Nephron progenitor cell (in vitro differentiated cells): Measurements from ENCODE around the gene GNB1L.

ENCODE experiments used
- DNase-seq: peaks from one replicate; pipeline ENCODE4 v3.0.0; 2021
- H3K27ac Mint-ChIP-seq: 2 replicates; pipeline ENCODE4 v1.8.0; 2021; ENCODE audit warnings: mild to moderate bottlenecking, moderate library complexity, mixed read lengths
- H3K27me3 Mint-ChIP-seq: 2 replicates; pipeline ENCODE4 v1.8.0; 2021; ENCODE audit warnings: mild to moderate bottlenecking, low read depth, mixed read lengths; ENCODE audit not compliant: poor library complexity
- H3K36me3 Mint-ChIP-seq: 2 replicates; pipeline ENCODE4 v1.8.0; 2021; ENCODE audit warnings: low read depth, mixed read lengths
- H3K4me1 Mint-ChIP-seq: 2 replicates; pipeline ENCODE4 v1.8.0; 2021; ENCODE audit warnings: mixed read lengths
- H3K4me3 Mint-ChIP-seq: 2 replicates; pipeline ENCODE4 v1.8.0; 2021; ENCODE audit warnings: mild to moderate bottlenecking, moderate library complexity, mixed read lengths
- H3K9me3 Mint-ChIP-seq: 2 replicates; pipeline ENCODE4 v1.8.0; 2021; ENCODE audit warnings: mild to moderate bottlenecking, moderate library complexity, mixed read lengths
- CTCF ChIP-seq: fragments of 200-600 bp; sonication (generic); IDR thresholded peaks from 2 replicates; pipeline ENCODE4 v1.5.0; 2021; ENCODE audit warnings: antibody characterized with exemption

Gene GNB1L

GRCh38 chr22:19740586-19740985 lies 114.1 kb downstream of the GNB1L start:
- Mint-ChIP-seq H3K4me1 (peaks cover 42% of the 10 kb centered on the region), H3K27ac (no peak overlapping the region), H3K4me3 (no peak overlapping the region), H3K27me3 (peaks cover 30% of the 10 kb centered on the region), H3K9me3 (no peaks in the 10 kb centered on the region), H3K36me3 (no peaks in the 10 kb centered on the region)
- TF ChIP-seq CTCF, result no peak
- no peak for DNase-seq

GRCh38 chr22:19739911-19740449 lies 114.7 kb downstream of the GNB1L start:
- Mint-ChIP-seq H3K36me3 (no peaks in the 10 kb centered on the region), H3K27me3 (peaks cover 35% of the 10 kb centered on the region), H3K27ac (no peak overlapping the region), H3K4me3 (no peak overlapping the region), H3K4me1 (peaks cover 45% of the 10 kb centered on the region), H3K9me3 (no peaks in the 10 kb centered on the region)
- no peak for DNase-seq
- no peak for TF ChIP-seq CTCF

- Mint-ChIP-seq H3K4me3 (no peak overlapping the region), H3K27ac (no peak overlapping the region), H3K27me3 (peaks cover 36% of the 10 kb centered on the region), H3K4me1 (peaks cover 45% of the 10 kb centered on the region), H3K9me3 (no peaks in the 10 kb centered on the region), H3K36me3 (no peaks in the 10 kb centered on the region)
- TF ChIP-seq CTCF, result no peak
- no peak for DNase-seq
Observed at GRCh38 chr22:19739448-19739895, 115.2 kb downstream of the GNB1L start.

- Mint-ChIP-seq H3K4me1 (peaks cover 45% of the 10 kb centered on the region), H3K9me3 (no peaks in the 10 kb centered on the region), H3K27me3 (peaks cover 36% of the 10 kb centered on the region), H3K27ac (no peak overlapping the region), H3K36me3 (no peaks in the 10 kb centered on the region), H3K4me3 (no peak overlapping the region)
- no peak for TF ChIP-seq CTCF
- peak; percentile 44 for DNase-seq
Observed at GRCh38 chr22:19738664-19739447, 115.8 kb downstream of the GNB1L start.

GRCh38 chr22:19737846-19738663 lies 116.6 kb downstream of the GNB1L start:
- DNase-seq, result peak; percentile 58
- no peak overlapping the region for H3K4me3 Mint-ChIP-seq
- TF ChIP-seq CTCF, result no peak
- no peak overlapping the region for H3K27ac Mint-ChIP-seq
- no peaks in the 10 kb centered on the region for H3K9me3 Mint-ChIP-seq
- H3K4me1 Mint-ChIP-seq, result peaks cover 45% of the 10 kb centered on the region
- H3K27me3 Mint-ChIP-seq, result peaks cover 42% of the 10 kb centered on the region
- H3K36me3 Mint-ChIP-seq, result no peaks in the 10 kb centered on the region
